ENCODE results near the gene GMEB1.
"Not testable (repeated sequence)": the region's sequence is repeated elsewhere in the genome, so short reads cannot be mapped to it uniquely, and the experiment has no call there.

Gene GMEB1

GRCh38 chr1:28671254-28671780 lies 2.7 kb downstream of the GMEB1 start:
- no peak for DNase-seq (ENCODE audit: low read depth)

- not testable (repeated sequence) for DNase-seq (ENCODE audit: low read depth)
These were observed 4.4 kb downstream of the GMEB1 start for GRCh38 chr1:28672971-28673370.

- no peak for DNase-seq (ENCODE audit: low read depth)
These were observed 7.3 kb downstream of the GMEB1 start for GRCh38 chr1:28675924-28676257.

- DNase-seq (ENCODE audit: low read depth), result no peak
These were observed 11.6 kb downstream of the GMEB1 start for GRCh38 chr1:28680151-28680550.

- no peak for DNase-seq (ENCODE audit: low read depth)
These were observed 14.3 kb downstream of the GMEB1 start for GRCh38 chr1:28682840-28683239.

- no peak for DNase-seq (ENCODE audit: low read depth)
These were observed 16.4 kb downstream of the GMEB1 start for GRCh38 chr1:28684937-28685336.

- DNase-seq (ENCODE audit: low read depth), result not testable (repeated sequence)
These were observed 23.0 kb downstream of the GMEB1 start for GRCh38 chr1:28691627-28692026.

- DNase-seq (ENCODE audit: low read depth), result no peak
These were observed 35.0 kb downstream of the GMEB1 start for GRCh38 chr1:28703629-28704028.

- DNase-seq (ENCODE audit: low read depth), result no peak
These were observed 47.8 kb downstream of the GMEB1 start for GRCh38 chr1:28716336-28716735.

- DNase-seq (ENCODE audit: low read depth), result no peak
These were observed 49.6 kb downstream of the GMEB1 start for GRCh38 chr1:28718166-28718565.

- no peak for DNase-seq (ENCODE audit: low read depth)
These were observed 50.2 kb downstream of the GMEB1 start for GRCh38 chr1:28718586-28719331.

- no peak for DNase-seq (ENCODE audit: low read depth)
These were observed 50.7 kb downstream of the GMEB1 start for GRCh38 chr1:28719332-28719619.

GRCh38 chr1:28720376-28720775 lies 51.8 kb downstream of the GMEB1 start:
- no peak for DNase-seq (ENCODE audit: low read depth)

- not testable (repeated sequence) for DNase-seq (ENCODE audit: low read depth)
These were observed 53.3 kb downstream of the GMEB1 start for GRCh38 chr1:28721927-28722326.

- DNase-seq (ENCODE audit: low read depth), result not testable (repeated sequence)
These were observed 56.8 kb downstream of the GMEB1 start for GRCh38 chr1:28725365-28725764.

GRCh38 chr1:28735961-28736449 lies 67.4 kb downstream of the GMEB1 start:
- DNase-seq (ENCODE audit: low read depth), result no peak

- peak; percentile 69 for DNase-seq (ENCODE audit: low read depth)
These were observed 68.1 kb downstream of the GMEB1 start, which contains the start of gene YTHDF2 for GRCh38 chr1:28736450-28737306. TSS of gene YTHDF2 (plus strand) at chr1:28736940. CDS start at chr1:28737121, 181 bp downstream.

- DNase-seq (ENCODE audit: low read depth), result no peak
These were observed 68.9 kb downstream of the GMEB1 start for GRCh38 chr1:28737307-28738132.

GRCh38 chr1:28740118-28740517 lies 71.5 kb downstream of the GMEB1 start:
- no peak for DNase-seq (ENCODE audit: low read depth)

GRCh38 chr1:28744184-28744583 lies 75.6 kb downstream of the GMEB1 start:
- no peak for DNase-seq (ENCODE audit: low read depth)

- DNase-seq (ENCODE audit: low read depth), result no peak
These were observed 77.1 kb downstream of the GMEB1 start for GRCh38 chr1:28745653-28746173.

GRCh38 chr1:28750330-28750729 lies 81.7 kb downstream of the GMEB1 start:
- no peak for DNase-seq (ENCODE audit: low read depth)
